MCF 10A (cell line): Measurements from ENCODE around the gene REL. TPM values are rescaled to one million over a fixed set of nuclear protein-coding genes. Genes with fewer than 3 reads are reported as not detected.

Experiments used
- BruUV-seq: library from RNA; stranded (reverse); fragments of 400-500 nt; replicated peaks from 2 replicates; lab custom pipeline; 2021; lab: Mats Ljungman, UMichigan
- CTCF ChIA-PET: fragments of 300-600 bp; sonication (Branson Sonifier 250); formaldehyde crosslinking; extraction: SDS; loops from one replicate; lab custom pipeline; 2021; ENCODE audit warnings: antibody characterized with exemption, inconsistent platforms; lab: Yijun Ruan, JAX
- POLR2A ChIA-PET: fragments of 300-600, 350-650 bp; sonication (Branson Sonifier 250); formaldehyde crosslinking; extraction: SDS; loops from one replicate; lab custom pipeline; 2020; ENCODE audit warnings: antibody characterized with exemption, inconsistent platforms; lab: Yijun Ruan, JAX
- DNase-seq: peaks from one replicate; pipeline ENCODE4 v3.0.0-alpha.2; 2018; ENCODE audit not compliant: unreplicated experiment
- H3K27ac Mint-ChIP-seq: one replicate; pipeline ENCODE4 v1.8.0; 2022; ENCODE audit warnings: mild to moderate bottlenecking, low read depth, mixed read lengths; ENCODE audit not compliant: unreplicated experiment
- H3K27me3 Mint-ChIP-seq: one replicate; pipeline ENCODE4 v1.8.0; 2022; ENCODE audit warnings: mixed read lengths; ENCODE audit not compliant: insufficient read depth, unreplicated experiment
- H3K36me3 Mint-ChIP-seq: one replicate; pipeline ENCODE4 v1.8.0; 2022; ENCODE audit warnings: mild to moderate bottlenecking, moderate library complexity, mixed read lengths; ENCODE audit not compliant: insufficient read depth, unreplicated experiment
- H3K4me1 Mint-ChIP-seq: one replicate; pipeline ENCODE4 v1.8.0; 2022; ENCODE audit warnings: mixed read lengths; ENCODE audit not compliant: insufficient read depth, unreplicated experiment
- H3K4me3 Mint-ChIP-seq: one replicate; pipeline ENCODE4 v1.8.0; 2022; ENCODE audit warnings: mild to moderate bottlenecking, moderate library complexity, mixed read lengths; ENCODE audit not compliant: unreplicated experiment
- H3K9me3 Mint-ChIP-seq: one replicate; pipeline ENCODE4 v1.8.0; 2022; ENCODE audit warnings: mixed read lengths; ENCODE audit not compliant: unreplicated experiment
- CTCF ChIP-seq: fragments of 200-600 bp; IDR thresholded peaks from one replicate; pipeline ENCODE4 v1.8.0; 2022; ENCODE audit warnings: antibody characterized with exemption, mild to moderate bottlenecking; ENCODE audit not compliant: unreplicated experiment
- intact Hi-C: fragments of 100-400 bp; cut with micrococcal nuclease; formaldehyde crosslinking; loops from 2 replicates; pipeline ENCODE4 v1.14.1; 2022
- total RNA-seq: library from RNA; stranded (reverse); gene quantifications from 2 replicates; pipeline ENCODE4 v1.2.3, GENCODE V29; 2022

The REL gene
- total RNA-seq, 1 experiment from 2014 or later, result 11.3 TPM

GRCh38 chr2:60962528-60962927 is 81.2 kb downstream of the REL start:
- DNase-seq, result no peak
- Mint-ChIP-seq H3K4me1 (peaks cover 16% of the 10 kb centered on the region), H3K27me3 (no peaks in the 10 kb centered on the region), H3K27ac (no peak overlapping the region), H3K36me3 (peaks cover 12% of the 10 kb centered on the region), H3K9me3 (no peaks in the 10 kb centered on the region), H3K4me3 (no peak overlapping the region)
- intact Hi-C loops, result loop anchor here (5.0 kb wide), 1 partner anchor 80 kb away; the partner anchor contains the start of gene REL
- BruUV-seq, result no TSS peak
- ChIA-PET POLR2A (interaction anchor here (0.6 to 6.5 kb wide), 10 partner anchors 14 to 205 kb away, joined by 3 to 34 read pairs (median 4); partner anchors contain the start of genes PEX13, PUS10 and REL), CTCF (no interaction called here)
- no peak for TF ChIP-seq CTCF

GRCh38 chr2:60963190-60963589 is 81.8 kb downstream of the REL start:
- Mint-ChIP-seq H3K4me3 (no peak overlapping the region), H3K36me3 (peaks cover 12% of the 10 kb centered on the region), H3K27ac (no peak overlapping the region), H3K9me3 (no peaks in the 10 kb centered on the region), H3K4me1 (peaks cover 9% of the 10 kb centered on the region), H3K27me3 (no peaks in the 10 kb centered on the region)
- no peak for TF ChIP-seq CTCF
- ChIA-PET CTCF (no interaction called here), POLR2A (interaction anchor here (0.5 to 6.5 kb wide), 9 partner anchors 15 to 81 kb away, joined by 3 to 34 read pairs (median 4); partner anchors contain the start of genes PEX13, PUS10 and REL)
- BruUV-seq, result no TSS peak
- intact Hi-C loops, result loop anchor here (5.0 kb wide), 1 partner anchor 81 kb away; the partner anchor contains the start of gene REL
- DNase-seq, result no peak

GRCh38 chr2:60964651-60965498 is 83.5 kb downstream of the REL start:
- no peak overlapping the region for H3K27ac Mint-ChIP-seq
- no peak for TF ChIP-seq CTCF
- CTCF ChIA-PET, result interaction anchor here (0.7 to 1.3 kb wide), 2 partner anchors 10 to 127 kb away, joined by 3 read pairs; no protein-coding TSS in a partner anchor
- POLR2A ChIA-PET, result interaction anchor here (1.1 to 6.5 kb wide), 10 partner anchors 8 to 83 kb away, joined by 3 to 34 read pairs (median 6); partner anchors contain the start of genes PEX13, PUS10 and REL
- H3K36me3 Mint-ChIP-seq, result peaks cover under 1% of the 10 kb centered on the region
- H3K4me1 Mint-ChIP-seq, result no peaks in the 10 kb centered on the region
- H3K9me3 Mint-ChIP-seq, result no peaks in the 10 kb centered on the region
- intact Hi-C loops, result loop anchor here (5.0 kb wide), 1 partner anchor 83 kb away; the partner anchor contains the start of gene REL
- no peaks in the 10 kb centered on the region for H3K27me3 Mint-ChIP-seq
- no peak for DNase-seq
- no TSS peak for BruUV-seq
- no peak overlapping the region for H3K4me3 Mint-ChIP-seq

DNA sequence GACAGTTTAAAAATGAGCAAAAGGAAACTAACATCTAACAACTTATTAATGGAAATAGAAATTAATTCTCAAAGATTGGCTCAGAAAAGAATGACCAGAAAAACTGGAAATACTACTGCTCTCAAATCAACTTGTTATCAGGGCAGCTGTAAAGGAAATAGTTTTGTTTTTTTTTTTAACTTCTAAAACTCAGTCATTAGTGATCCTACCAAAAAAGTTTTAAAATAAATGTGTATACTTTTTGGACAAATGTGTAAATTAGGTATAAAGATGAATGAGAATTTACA is 84.1 kb downstream of the REL start:
- no peak for DNase-seq
- Mint-ChIP-seq H3K27ac (no peak overlapping the region), H3K36me3 (no peaks in the 10 kb centered on the region), H3K9me3 (no peaks in the 10 kb centered on the region), H3K27me3 (no peaks in the 10 kb centered on the region), H3K4me1 (no peaks in the 10 kb centered on the region), H3K4me3 (no peak overlapping the region)
- intact Hi-C loops, result no loop called here
- POLR2A ChIA-PET, result interaction anchor here (1.1 to 6.5 kb wide), 8 partner anchors 8 to 84 kb away, joined by 3 to 34 read pairs (median 8); partner anchors contain the start of genes PEX13, PUS10 and REL
- no TSS peak for BruUV-seq
- TF ChIP-seq CTCF, result no peak
- CTCF ChIA-PET, result interaction anchor here (1.3 kb wide), 1 partner anchor 10 kb away, joined by 3 read pairs; no protein-coding TSS in a partner anchor
